Activated naive CD4-positive, alpha-beta T cell treated with anti-CD3 and anti-CD28 coated beads, Interleukin-2, amount 50 U/mL, for 16 hours (primary cell): ENCODE results near the gene CASP3.
"Not testable (repeated sequence)": the region's sequence is repeated elsewhere in the genome, so short reads cannot be mapped to it uniquely, and the experiment has no call there.

Experiments used
- DNase-seq: peaks from one replicate; pipeline ENCODE4 v3.0.0-alpha.2; 2020

The CASP3 gene

DNA sequence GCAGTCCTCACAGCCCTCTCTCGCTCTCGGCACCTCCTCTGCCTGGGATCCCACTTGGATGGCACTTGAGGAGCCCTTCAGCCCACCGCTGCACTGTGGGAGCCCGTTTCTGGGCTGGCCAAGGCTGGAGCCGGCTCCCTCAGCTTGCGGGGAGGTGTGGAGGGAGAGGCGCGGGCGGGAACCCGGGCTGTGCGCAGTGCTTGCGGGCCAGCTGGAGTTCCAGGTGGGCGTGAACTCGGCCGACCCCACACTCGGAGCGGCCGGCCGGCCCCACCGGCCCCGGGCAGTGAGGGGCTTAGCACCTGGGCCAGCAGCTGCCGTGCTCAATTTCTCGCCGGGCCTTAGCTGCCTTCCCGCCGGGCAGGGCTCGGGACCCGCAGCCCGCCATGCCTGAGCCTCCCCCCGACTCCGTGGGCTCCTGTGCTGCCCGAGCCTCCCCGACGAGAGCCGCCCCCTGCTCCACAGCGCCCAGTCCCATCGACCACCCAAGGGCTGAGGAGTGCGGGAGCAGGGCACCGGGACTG, 57.4 kb downstream of the CASP3 start:
- not testable (repeated sequence) for DNase-seq

GRCh38 chr4:184591070-184591677, 58.1 kb downstream of the CASP3 start:
- DNase-seq = no peak

DNA sequence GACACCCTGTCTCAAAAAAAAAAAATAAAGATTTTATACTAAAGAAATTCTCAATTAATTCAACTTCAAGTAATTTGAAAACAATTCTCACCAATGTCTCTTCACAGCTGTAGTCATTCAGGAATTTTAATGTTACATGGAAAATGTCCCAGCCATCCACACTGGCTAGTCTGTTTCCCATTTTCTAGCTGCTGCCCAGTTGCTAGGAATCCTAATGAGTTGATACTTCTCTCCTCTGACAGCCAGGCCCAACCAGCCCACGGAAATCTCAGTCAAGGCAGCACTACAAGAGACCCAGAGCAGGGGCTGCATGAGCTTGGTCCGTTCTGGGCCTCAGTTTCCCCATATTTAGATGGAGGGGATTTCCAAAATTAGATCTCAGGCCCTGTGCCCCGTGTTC, 59.1 kb downstream of the CASP3 start:
- no peak for DNase-seq

DNA sequence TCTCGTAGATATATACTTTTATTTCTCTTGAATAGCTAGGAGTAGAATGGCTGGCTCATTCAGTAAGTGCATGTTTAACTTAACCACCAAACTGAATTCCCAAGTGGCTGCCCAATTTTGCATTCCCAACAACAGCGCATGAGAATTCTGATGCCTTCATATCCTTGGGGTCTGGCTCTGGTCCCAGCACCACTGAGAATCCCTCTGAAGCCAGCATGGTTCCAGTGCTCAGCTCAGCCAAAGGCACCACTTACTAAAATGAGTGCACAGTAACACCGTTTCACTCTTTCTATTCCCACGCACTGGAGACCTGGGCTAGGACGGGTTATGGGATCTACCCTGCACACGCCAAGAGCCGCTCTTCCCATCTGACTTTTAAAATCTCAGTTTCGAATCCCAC, 60.4 kb downstream of the CASP3 start:
- DNase-seq = no peak

DNA sequence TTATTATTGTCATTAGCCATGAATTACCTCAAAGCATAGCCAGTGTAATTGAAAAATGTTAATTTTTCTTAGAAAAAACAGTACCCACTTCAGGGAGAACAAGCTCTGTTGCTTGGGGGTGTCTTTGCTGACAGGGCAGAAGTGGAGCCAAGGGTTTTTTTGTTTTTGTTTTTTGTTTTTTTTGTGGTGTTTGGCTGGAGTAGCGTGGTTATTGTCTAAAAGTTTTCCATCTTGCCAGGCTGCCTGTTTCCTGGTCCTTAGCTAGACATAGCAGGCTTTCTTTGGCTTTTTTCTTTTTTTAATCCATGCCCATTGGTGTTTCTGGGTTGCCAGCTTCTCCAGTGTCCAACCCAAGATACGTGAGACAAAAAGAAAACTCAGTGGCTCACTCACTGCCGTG, 61.5 kb downstream of the CASP3 start:
- no peak for DNase-seq

- DNase-seq = no peak
These were observed 62.0 kb downstream of the CASP3 start for GRCh38 chr4:184587221-184587620.

GRCh38 chr4:184583738-184584502, 65.3 kb downstream of the CASP3 start:
- DNase-seq = peak; percentile 27
